Prostate gland (tissue), 2 donors: ENCODE data around the gene SLC39A3. TPM values are rescaled to one million over a fixed set of nuclear protein-coding genes. Genes with fewer than 3 reads are reported as not detected.

ENCODE experiments used
- DNase-seq: peaks from one replicate; pipeline ENCODE4 v3.0.0-alpha.2; 2019; ENCODE audit warnings: low spot score
- H3K27ac ChIP-seq, 2 donors: fragments of 200-600 bp; sonication (generic); 2 replicates each; pipeline ENCODE4 v1.5.1; 2017 to 2019
- H3K27me3 ChIP-seq: fragments of 200-600 bp; sonication (generic); replicated peaks from 2 replicates; pipeline ENCODE4 v1.5.1; 2019; ENCODE audit not compliant: insufficient read depth
- H3K36me3 ChIP-seq, 2 donors: fragments of 200-600 bp; sonication (generic); 1 replicate in 1 of 2; 2 replicates in 1 of 2; pipeline versions ENCODE4 v1.5.1 to v1.8.1; 2017 to 2019
- H3K4me1 ChIP-seq: fragments of 200-600 bp; sonication (generic); replicated peaks from 2 replicates; pipeline ENCODE4 v1.5.1; 2019
- H3K4me3 ChIP-seq, 2 donors: fragments of 200-600 bp; sonication (generic); 2 replicates each; pipeline ENCODE4 v1.5.1; 2017 to 2019
- H3K9me3 ChIP-seq: fragments of 200-600 bp; sonication (generic); 2 replicates; pipeline ENCODE4 v1.5.1; 2017
- CTCF ChIP-seq, 4 experiments: fragments of 200-600 bp in 2 of 4; fragments of 450-650 bp in 2 of 4; sonication (generic) in 2 of 4; IDR thresholded peaks; 1 replicate in 3 of 4; 2 replicates in 1 of 4; pipeline ENCODE4 v1.5.1; 2016 to 2019; ENCODE audit warnings: antibody characterized with exemption in 4 of 4, mild to moderate bottlenecking in 2 of 4, moderate library complexity in 2 of 4
- POLR2A ChIP-seq: fragments of 450-650 bp; IDR thresholded peaks from one replicate; pipeline ENCODE4 v1.6.1; 2016; ENCODE audit warnings: antibody characterized with exemption, mild to moderate bottlenecking
- POLR2AphosphoS5 ChIP-seq: sonication (generic); formaldehyde crosslinking; IDR thresholded peaks from one replicate; pipeline ENCODE4 v1.6.1; 2017; ENCODE audit warnings: antibody characterized with exemption
- WGBS: methylation state at CpG from one replicate; pipeline ENCODE4 v1.1.5; 2018; 5-methylcytosine and 5-hydroxymethylcytosine counted together
- intact Hi-C: fragments of 100-400 bp; cut with DNase I; formaldehyde crosslinking; loops from one replicate; pipeline ENCODE4 v1.14.2; 2022
- total RNA-seq, 2 donors: library from RNA; depleted of rRNA; stranded (reverse); fragments of >200 nt; gene quantifications; one replicate each; pipeline ENCODE4 v1.1.0, GENCODE V29; 2016

The SLC39A3 gene
- total RNA-seq, 2 donors from 2014 or later: 46.6 to 67.9 TPM

GRCh38 chr19:2719920-2720776 is 19.7 kb downstream of the SLC39A3 start:
- Histone ChIP-seq H3K4me3 (peak overlapping the region; percentile 36 to 59), H3K27me3 (no peaks in the 10 kb centered on the region), H3K36me3 (no peaks in the 10 kb centered on the region), H3K27ac (no peak overlapping the region), H3K9me3 (no peaks in the 10 kb centered on the region), H3K4me1 (peaks cover 7% of the 10 kb centered on the region)
- TF ChIP-seq CTCF (IDR thresholded peaks at IDR 0.05) (no peak), POLR2A (no peak), POLR2AphosphoS5 (no peak)
- 10% methylated on average over 36 of the region's 37 CpGs for WGBS
- intact Hi-C loops: no loop called here
- no peak for DNase-seq

DNA sequence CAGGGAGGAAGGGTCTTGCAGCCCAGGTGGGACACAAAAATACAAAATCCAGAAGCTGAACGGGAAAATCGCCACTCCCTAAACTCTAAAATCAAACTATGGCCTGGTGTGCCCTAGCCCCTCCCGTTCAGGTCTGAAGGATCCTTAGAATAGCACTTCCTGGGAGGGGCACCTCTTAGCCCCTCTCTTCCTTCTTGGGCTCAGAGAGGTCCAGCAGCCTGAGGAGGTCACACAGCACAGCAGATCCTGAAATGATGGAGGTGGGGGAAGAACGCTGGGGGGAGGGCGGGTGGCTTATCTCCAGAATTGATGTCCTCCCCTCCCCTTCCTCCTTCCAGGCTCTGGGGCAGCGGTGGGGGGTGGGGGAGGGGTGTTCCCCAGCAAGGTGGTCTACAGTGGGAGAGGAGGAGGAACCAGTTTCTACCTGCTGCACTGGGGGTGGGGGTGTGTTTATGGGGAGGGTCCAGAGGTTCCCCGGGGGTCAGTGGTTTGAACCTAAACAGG is 20.5 kb downstream of the SLC39A3 start:
- Histone ChIP-seq H3K9me3 (no peaks in the 10 kb centered on the region), H3K36me3 (no peaks in the 10 kb centered on the region), H3K4me1 (peaks cover 7% of the 10 kb centered on the region), H3K27ac (no peak overlapping the region), H3K4me3 (no peak overlapping the region), H3K27me3 (no peaks in the 10 kb centered on the region)
- WGBS: 59% methylated on average over 7 of the region's 7 CpGs
- DNase-seq: no peak
- intact Hi-C loops: no loop called here
- TF ChIP-seq POLR2AphosphoS5 (no peak), CTCF (IDR thresholded peaks at IDR 0.05) (no peak), POLR2A (no peak)

- intact Hi-C loops: no loop called here
These were observed 21.9 kb downstream of the SLC39A3 start for GRCh38 chr19:2717638-2718541.

More at GRCh38 chr19:2717638-2718541, 21.9 kb downstream of the SLC39A3 start:
- TF ChIP-seq POLR2A (no peak), CTCF (IDR thresholded peaks at IDR 0.05) (no peak), POLR2AphosphoS5 (no peak)
- Histone ChIP-seq H3K4me3 (no peak overlapping the region), H3K27ac (no peak overlapping the region), H3K9me3 (no peaks in the 10 kb centered on the region), H3K36me3 (no peaks in the 10 kb centered on the region), H3K27me3 (no peaks in the 10 kb centered on the region), H3K4me1 (peaks cover 7% of the 10 kb centered on the region)
- WGBS: 87% methylated on average over 39 of the region's 52 CpGs
- DNase-seq: no peak
